ENCODE measurements around the gene PGF.

Gene PGF

DNA sequence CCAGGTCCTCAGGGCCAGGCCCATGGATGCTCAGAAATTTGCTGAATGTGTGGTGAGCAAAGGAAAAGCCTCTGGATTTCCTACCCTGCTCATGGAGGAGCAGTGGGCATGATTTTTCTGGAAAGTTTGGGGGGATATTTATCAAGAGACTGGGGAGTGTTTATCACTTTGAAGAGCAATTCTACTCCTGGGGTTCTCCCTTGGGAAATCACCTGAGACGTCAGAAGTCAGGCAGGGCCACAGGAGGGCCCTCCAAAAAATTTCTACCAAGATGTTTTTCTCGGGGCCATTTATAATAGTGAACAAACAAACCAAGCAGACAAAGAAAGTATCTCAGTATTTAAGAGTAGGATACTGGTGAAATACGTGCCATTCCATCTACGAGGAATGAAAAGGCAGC, 27.3 kb upstream of the PGF start:
- in situ Hi-C loops (cut with HindIII; ENCODE audit: low sequenced_read_pairs): loop anchor here (5.0 kb wide), 1 partner anchor 80 kb away; no protein-coding TSS in a partner anchor
- DNase-seq (ENCODE audit: low read depth): no peak
- no peak overlapping the region for H3K4me3 ChIP-seq (ENCODE audit: low read depth, low read length)
- TF ChIP-seq CTCF (IDR thresholded peaks at IDR 0.05; ENCODE audit: low read depth, low read length, missing control alignments): no peak

- H3K4me3 ChIP-seq (ENCODE audit: low read depth, low read length): no peak overlapping the region
- TF ChIP-seq CTCF (IDR thresholded peaks at IDR 0.05; ENCODE audit: low read depth, low read length, missing control alignments): no peak
- in situ Hi-C loops (cut with HindIII; ENCODE audit: low sequenced_read_pairs): loop anchor here (5.0 kb wide), 1 partner anchor 80 kb away; no protein-coding TSS in a partner anchor
- DNase-seq (ENCODE audit: low read depth): no peak
These were observed 26.4 kb upstream of the PGF start for GRCh38 chr14:74981833-74982232.

DNA sequence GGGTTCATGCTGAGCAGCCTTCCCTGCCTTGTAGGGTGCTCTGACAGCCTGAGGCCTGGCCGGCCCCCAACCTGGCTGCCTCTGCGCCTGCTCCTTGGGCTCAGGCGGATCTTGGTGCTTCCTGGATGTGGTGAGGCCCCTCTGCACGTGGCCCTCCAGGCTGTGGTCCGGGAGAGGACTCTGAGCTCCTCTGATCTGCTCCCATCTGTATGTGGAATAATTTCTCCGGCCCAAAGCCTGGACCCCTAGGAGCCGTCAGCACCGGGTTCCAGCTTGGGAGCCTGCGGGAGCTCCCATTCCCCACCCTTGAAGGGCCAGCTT, 26.0 kb upstream of the PGF start:
- in situ Hi-C loops (cut with HindIII; ENCODE audit: low sequenced_read_pairs): loop anchor here (5.0 kb wide), 1 partner anchor 79 kb away; no protein-coding TSS in a partner anchor
- H3K4me3 ChIP-seq (ENCODE audit: low read depth, low read length): no peak overlapping the region
- no peak for TF ChIP-seq CTCF (IDR thresholded peaks at IDR 0.05; ENCODE audit: low read depth, low read length, missing control alignments)
- no peak for DNase-seq (ENCODE audit: low read depth)

- no peak for TF ChIP-seq CTCF (IDR thresholded peaks at IDR 0.05; ENCODE audit: low read depth, low read length, missing control alignments)
- no peak overlapping the region for H3K4me3 ChIP-seq (ENCODE audit: low read depth, low read length)
- in situ Hi-C loops (cut with HindIII; ENCODE audit: low sequenced_read_pairs): loop anchor here (5.0 kb wide), 1 partner anchor 79 kb away; no protein-coding TSS in a partner anchor
- DNase-seq (ENCODE audit: low read depth): peak; percentile 49
These were observed 25.5 kb upstream of the PGF start for GRCh38 chr14:74980731-74981461.

DNA sequence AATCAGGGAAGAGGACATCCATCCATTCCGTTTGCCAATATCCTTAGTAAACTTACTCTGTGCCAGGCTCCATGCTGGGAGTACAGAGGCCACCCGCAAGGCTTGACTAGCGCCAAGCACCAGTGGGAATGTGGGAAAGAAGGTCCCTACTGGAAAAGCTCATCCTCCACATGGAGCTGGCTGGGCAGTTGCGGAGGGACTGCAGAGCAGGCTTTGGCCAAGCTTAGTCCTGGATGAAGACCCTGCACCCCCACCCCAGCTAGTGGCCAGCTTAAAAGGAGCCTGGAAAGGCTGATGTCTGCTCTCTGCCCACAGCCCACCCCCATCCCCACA, 25.0 kb upstream of the PGF start:
- in situ Hi-C loops (cut with HindIII; ENCODE audit: low sequenced_read_pairs): loop anchor here (5.0 kb wide), 1 partner anchor 78 kb away; no protein-coding TSS in a partner anchor
- no peak for DNase-seq (ENCODE audit: low read depth)
- no peak overlapping the region for H3K4me3 ChIP-seq (ENCODE audit: low read depth, low read length)
- no peak for TF ChIP-seq CTCF (IDR thresholded peaks at IDR 0.05; ENCODE audit: low read depth, low read length, missing control alignments)

GRCh38 chr14:74979442-74980397, 24.3 kb upstream of the PGF start:
- no peak overlapping the region for H3K4me3 ChIP-seq (ENCODE audit: low read depth, low read length)
- peak; percentile 22 for TF ChIP-seq CTCF (IDR thresholded peaks at IDR 0.05; ENCODE audit: low read depth, low read length, missing control alignments)
- in situ Hi-C loops (cut with HindIII; ENCODE audit: low sequenced_read_pairs): loop anchor here (5.0 kb wide), 1 partner anchor 77 kb away; no protein-coding TSS in a partner anchor
- no peak for DNase-seq (ENCODE audit: low read depth)

Data from astrocyte of the cerebellum (primary cell).